Effector memory CD4-positive, alpha-beta T cell (primary cell): ENCODE measurements around the gene NACA2.
"Not testable (repeated sequence)": the region's sequence is repeated elsewhere in the genome, so short reads cannot be mapped to it uniquely, and the experiment has no call there.

Experiments used
- DNase-seq, 3 donors: peaks; one replicate each; pipeline ENCODE4 v3.0.0-alpha.2; 2020
- H3K27ac ChIP-seq: 2 replicates; pipeline ENCODE4 v1.7.0; 2013; ENCODE audit warnings: mild to moderate bottlenecking, low read length, moderate library complexity; ENCODE audit not compliant: insufficient read depth, poor library complexity, severe bottlenecking
- H3K27me3 ChIP-seq: replicated peaks from 2 replicates; pipeline ENCODE4 v1.7.0; 2013; ENCODE audit warnings: mild to moderate bottlenecking, low read length; ENCODE audit not compliant: insufficient read depth, control insufficient read depth, poor library complexity, severe bottlenecking
- H3K36me3 ChIP-seq: 2 replicates; pipeline ENCODE4 v1.7.0; 2013; ENCODE audit warnings: mild to moderate bottlenecking, low read length, moderate library complexity; ENCODE audit not compliant: control insufficient read depth, insufficient read depth
- H3K4me1 ChIP-seq: 2 replicates; pipeline ENCODE4 v1.7.0; 2013; ENCODE audit warnings: low read length, mild to moderate bottlenecking; ENCODE audit not compliant: control insufficient read depth, insufficient read depth, poor library complexity, severe bottlenecking
- H3K4me3 ChIP-seq: 2 replicates; pipeline ENCODE4 v1.7.0; 2013; ENCODE audit warnings: low read length, low read depth, mild to moderate bottlenecking; ENCODE audit not compliant: insufficient read depth, poor library complexity, severe bottlenecking
- H3K9me3 ChIP-seq: 2 replicates; pipeline ENCODE4 v1.7.0; 2013; ENCODE audit warnings: mild to moderate bottlenecking, low read length, moderate library complexity; ENCODE audit not compliant: control insufficient read depth

NACA2 gene

DNA sequence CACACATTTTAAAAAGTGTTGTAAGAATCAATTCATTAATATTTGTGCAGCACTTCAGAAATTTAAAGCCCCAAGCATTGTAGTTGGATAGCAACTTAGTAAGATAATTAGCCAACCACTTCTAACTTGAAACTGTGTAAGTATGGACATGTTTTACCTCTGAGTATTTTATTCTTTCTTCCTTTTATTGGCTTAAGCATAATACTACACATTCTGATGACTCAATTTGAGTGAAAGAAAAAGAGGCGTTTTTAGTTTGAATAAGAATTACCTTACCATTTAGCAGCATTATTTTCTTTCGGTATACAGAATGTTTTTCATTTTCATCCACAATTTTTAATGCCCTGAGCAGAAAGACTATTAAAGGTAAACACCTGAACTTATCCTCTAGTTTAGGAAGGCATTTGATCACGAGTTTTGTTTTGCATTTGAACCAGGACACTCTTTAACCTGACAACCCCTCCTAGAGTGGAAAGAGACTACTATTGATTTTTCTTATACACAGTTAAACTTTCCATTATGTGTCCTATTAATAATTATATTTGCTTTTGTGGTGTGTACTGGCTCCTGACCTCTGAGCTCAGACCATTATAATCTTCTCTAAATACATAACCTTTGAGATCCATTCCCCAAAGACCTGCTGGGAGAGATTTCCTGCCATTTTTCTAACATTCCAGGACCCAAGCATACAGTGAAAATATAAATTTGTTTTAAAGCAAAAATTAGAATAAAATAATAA lies 9.2 kb downstream of the NACA2 start:
- DNase-seq: no peak
- H3K4me1 ChIP-seq: no peaks in the 10 kb centered on the region
- H3K27me3 ChIP-seq: no peaks in the 10 kb centered on the region
- H3K27ac ChIP-seq: no peak overlapping the region
- no peak overlapping the region for H3K4me3 ChIP-seq
- H3K9me3 ChIP-seq: no peaks in the 10 kb centered on the region
- H3K36me3 ChIP-seq: no peaks in the 10 kb centered on the region

DNA sequence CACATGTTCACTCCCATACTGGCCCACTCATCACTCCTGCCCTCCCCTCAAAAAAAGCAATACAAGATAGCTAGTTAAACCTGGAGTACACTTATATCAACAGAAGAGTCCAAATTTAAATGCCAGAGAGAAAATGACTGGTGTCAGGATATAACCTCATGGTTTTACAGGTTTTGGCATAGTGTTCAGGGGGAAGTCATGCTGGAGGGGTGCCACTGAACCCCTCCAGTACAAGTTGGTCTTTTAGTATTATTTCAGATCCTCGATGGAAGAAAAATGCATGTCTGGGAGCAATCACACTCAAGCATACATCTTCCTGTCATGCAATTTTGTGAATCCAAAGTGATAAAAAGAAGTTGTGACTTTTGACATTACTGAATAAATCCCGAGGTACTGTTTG lies 10.5 kb downstream of the NACA2 start:
- Histone ChIP-seq H3K36me3 (no peaks in the 10 kb centered on the region), H3K9me3 (no peaks in the 10 kb centered on the region), H3K4me1 (no peaks in the 10 kb centered on the region), H3K27me3 (no peaks in the 10 kb centered on the region), H3K4me3 (no peak overlapping the region), H3K27ac (no peak overlapping the region)
- DNase-seq: no peak

DNA sequence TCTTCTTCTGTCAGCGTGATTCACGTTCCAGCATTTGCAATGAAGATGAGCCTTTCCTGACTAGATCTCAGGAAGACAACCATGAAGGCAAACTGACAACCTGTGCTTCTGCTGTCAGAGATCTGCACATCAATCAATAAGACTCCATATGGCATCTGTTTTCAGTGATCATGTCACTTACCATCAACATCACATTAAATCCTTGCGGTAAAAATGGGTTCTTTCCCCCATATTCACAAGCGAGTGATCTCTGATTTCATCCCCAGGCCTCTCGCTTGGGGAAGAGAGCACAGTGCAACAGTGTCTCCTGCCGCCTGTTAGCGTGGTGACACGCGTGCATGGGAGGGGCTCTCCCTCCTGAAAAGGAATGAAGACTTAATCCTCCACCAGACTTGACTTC lies 11.1 kb downstream of the NACA2 start:
- Histone ChIP-seq H3K27ac (no peak overlapping the region), H3K27me3 (no peaks in the 10 kb centered on the region), H3K4me3 (no peak overlapping the region), H3K9me3 (no peaks in the 10 kb centered on the region), H3K4me1 (no peaks in the 10 kb centered on the region), H3K36me3 (no peaks in the 10 kb centered on the region)
- no peak for DNase-seq

DNA sequence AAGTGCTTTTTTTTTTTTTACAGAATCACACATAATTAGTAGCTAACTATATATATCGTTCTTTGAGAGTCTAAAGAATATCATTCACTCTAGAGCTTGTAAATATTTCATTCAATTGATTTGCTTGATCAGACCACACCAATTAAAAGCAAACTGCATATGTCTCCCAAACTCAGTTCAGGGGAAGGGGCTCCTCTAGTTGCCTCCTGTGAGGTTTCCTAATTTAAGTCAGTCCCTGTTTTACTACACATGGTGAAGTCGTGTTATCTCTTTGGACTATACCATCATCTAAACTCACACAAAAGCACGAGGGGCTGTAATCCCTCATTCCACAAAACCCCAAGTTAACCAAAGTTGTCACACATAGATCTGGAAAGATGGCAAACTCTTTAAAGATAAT lies 11.7 kb downstream of the NACA2 start:
- Histone ChIP-seq H3K9me3 (no peaks in the 10 kb centered on the region), H3K27ac (no peak overlapping the region), H3K4me1 (no peaks in the 10 kb centered on the region), H3K4me3 (no peak overlapping the region), H3K36me3 (no peaks in the 10 kb centered on the region), H3K27me3 (no peaks in the 10 kb centered on the region)
- no peak for DNase-seq

DNA sequence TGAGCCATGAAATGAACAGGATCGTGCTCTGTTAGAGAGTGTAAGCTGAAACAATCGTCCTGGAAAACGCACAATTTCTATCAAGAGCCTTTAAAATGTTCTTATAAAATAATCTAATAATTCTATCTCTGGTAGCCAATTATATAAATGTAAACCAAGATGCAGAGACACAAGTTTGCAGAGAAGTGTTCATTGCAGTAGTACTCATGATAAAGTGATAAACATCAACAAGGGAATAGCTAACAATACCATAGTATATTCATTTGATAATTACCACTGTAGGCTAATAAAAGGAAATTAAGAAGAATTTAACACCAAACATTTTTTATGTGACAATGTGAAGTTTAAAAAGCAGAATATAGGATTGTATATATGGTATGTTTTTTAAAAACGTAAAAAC lies 12.4 kb downstream of the NACA2 start:
- no peaks in the 10 kb centered on the region for H3K4me1 ChIP-seq
- H3K27me3 ChIP-seq: no peaks in the 10 kb centered on the region
- H3K4me3 ChIP-seq: no peak overlapping the region

DNA sequence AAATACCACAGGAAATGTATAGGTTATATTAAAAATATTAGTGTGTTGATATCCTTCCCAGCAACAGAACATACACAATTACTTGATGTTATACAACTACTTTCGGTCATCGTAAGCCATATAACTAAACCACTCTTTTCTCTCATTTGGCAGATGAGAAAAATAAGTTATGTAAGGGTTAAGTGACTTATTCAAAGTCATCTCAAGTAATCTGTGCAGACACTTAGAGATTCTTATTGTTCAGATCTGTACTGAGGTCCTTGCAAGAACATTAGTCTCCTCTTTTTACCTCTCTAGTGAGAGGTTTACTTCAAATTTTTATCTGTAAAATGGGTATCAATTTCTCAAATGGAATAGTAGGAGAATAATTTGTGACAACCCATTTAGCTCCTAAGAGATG lies 15.0 kb downstream of the NACA2 start:
- Histone ChIP-seq H3K4me3 (no peak overlapping the region), H3K27ac (no peak overlapping the region), H3K4me1 (no peaks in the 10 kb centered on the region), H3K27me3 (no peaks in the 10 kb centered on the region), H3K36me3 (no peaks in the 10 kb centered on the region), H3K9me3 (no peaks in the 10 kb centered on the region)
- DNase-seq: no peak

More for the DNA sequence above, 12.4 kb downstream of the NACA2 start:
- Histone ChIP-seq H3K9me3 (no peaks in the 10 kb centered on the region), H3K27ac (no peak overlapping the region), H3K36me3 (no peaks in the 10 kb centered on the region)
- DNase-seq: no peak

DNA sequence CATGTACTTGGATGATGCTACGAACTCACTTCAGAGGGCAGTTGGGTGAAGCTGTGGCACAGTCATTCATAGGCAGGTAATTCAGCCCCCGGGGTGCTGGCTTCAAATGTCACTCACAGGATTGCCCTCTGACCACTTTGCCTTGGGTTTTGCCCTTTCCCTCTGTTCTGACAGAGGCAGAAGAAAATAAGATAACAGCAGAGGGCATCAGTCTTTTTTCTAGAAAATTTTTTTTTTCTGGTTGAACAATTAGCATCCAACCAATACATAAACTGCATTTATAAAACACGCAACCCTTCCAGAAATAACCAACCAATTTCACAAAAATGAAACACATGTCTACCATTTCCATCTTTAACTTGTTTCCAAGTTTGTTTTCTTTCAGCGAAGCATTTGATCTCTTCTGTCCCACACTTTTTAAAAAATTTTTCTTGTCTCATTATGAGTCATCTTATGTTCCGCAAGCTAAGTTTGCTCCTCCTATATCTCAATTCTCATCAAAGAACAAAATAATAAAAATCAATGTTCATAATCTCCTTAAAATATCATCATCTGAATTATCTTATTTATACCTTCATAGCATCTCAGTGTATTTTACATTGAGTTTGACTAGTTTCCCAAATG lies 15.6 kb downstream of the NACA2 start:
- no peaks in the 10 kb centered on the region for H3K4me1 ChIP-seq
- no peaks in the 10 kb centered on the region for H3K36me3 ChIP-seq
- H3K27me3 ChIP-seq: no peaks in the 10 kb centered on the region
- no peak overlapping the region for H3K27ac ChIP-seq
- no peak overlapping the region for H3K4me3 ChIP-seq
- no peaks in the 10 kb centered on the region for H3K9me3 ChIP-seq
- no peak for DNase-seq

DNA sequence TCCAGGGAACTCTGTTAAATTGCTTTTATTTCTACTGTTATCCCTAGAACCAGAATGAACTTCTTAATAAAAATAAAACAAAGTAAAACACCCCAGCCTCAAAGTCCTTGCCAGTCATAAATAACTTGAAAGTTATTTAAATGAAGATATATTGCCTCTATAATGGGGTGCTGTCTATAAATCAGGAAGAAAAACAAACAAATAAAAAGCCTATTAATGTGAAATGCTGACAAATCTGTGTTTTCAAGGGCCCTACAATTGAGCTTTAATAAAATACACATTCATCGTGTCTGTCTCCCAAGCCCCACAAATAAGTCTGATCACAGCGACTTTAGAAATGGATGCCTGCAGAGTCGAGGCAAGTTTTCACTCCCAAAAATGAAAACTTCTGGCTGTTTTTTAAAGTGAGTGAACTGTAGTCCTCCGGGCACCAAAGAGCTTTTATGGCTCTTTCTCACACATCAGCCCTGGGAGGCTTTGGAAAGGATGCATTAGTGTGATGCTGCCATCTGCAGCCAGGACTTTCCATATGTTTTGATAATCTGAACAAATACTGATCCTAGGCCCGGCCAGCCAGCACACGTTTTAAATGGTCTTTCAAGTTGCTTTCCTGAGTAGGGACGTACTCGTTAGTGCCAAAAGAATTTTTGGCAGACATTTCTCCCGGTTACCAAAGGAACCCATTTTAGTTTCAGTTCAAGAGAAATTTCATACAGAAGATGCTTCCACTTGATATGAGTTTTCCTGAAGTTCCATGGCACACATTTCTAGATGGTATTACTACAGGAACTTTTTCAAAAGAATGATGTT lies 16.3 kb downstream of the NACA2 start:
- Histone ChIP-seq H3K4me1 (no peaks in the 10 kb centered on the region), H3K27me3 (no peaks in the 10 kb centered on the region), H3K27ac (no peak overlapping the region), H3K4me3 (no peak overlapping the region), H3K36me3 (no peaks in the 10 kb centered on the region), H3K9me3 (no peaks in the 10 kb centered on the region)
- DNase-seq: no peak

DNA sequence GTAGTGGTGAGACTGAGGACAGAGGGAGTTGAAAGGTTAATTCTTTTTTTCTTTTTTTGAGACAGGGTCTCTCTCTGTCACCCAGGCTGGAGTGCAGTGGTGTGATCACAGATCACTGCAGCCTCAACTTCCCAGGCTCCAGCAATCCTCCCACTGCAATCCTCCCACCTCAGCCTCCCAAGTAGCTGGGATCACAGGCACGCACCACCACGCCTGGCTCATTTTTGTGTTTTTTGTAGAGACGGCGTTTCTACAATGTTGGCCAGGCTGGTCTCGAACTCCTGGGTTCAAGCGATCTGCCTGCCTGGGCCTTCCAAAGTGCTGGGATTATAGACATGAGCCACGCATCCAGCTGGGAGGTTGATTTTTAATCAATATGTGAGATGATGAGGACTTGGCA lies 18.5 kb downstream of the NACA2 start:
- not testable (repeated sequence) for H3K4me1 ChIP-seq, H3K9me3 ChIP-seq, H3K36me3 ChIP-seq, H3K4me3 ChIP-seq, DNase-seq, H3K27ac ChIP-seq, H3K27me3 ChIP-seq

DNA sequence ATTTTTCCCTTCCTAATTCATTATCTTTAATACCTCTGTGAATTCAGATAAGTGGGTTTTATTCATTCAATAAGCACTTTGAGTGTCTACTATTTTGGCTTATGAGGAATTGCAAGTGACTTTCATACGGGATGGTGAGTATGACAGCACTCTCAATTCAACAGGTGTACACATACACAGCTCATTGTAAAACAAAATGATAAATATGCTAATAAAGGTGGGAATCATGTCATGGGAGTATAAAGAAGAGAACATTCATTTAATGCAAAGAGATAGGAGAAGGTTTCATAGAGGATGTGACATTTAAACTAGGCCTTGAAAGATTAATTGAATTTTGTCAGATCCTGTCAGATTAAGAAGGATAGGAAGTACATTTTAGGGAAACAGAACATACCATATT lies 19.4 kb downstream of the NACA2 start:
- no peak for DNase-seq
- Histone ChIP-seq H3K27ac (no peak overlapping the region), H3K9me3 (no peaks in the 10 kb centered on the region), H3K4me1 (no peaks in the 10 kb centered on the region), H3K36me3 (no peaks in the 10 kb centered on the region), H3K4me3 (no peak overlapping the region), H3K27me3 (no peaks in the 10 kb centered on the region)
